Bone marrow (tissue), 2 donors: Measurements from ENCODE around the gene SQOR.
"Not testable (repeated sequence)": the region's sequence is repeated elsewhere in the genome, so short reads cannot be mapped to it uniquely, and the experiment has no call there.

Experiments
- DNase-seq, 2 donors: peaks; one replicate each; lab custom pipeline; 2025; lab: John Stamatoyannopoulos, UW

The SQOR gene

GRCh38 chr15:45631776-45632175, 3.1 kb upstream of the SQOR start:
- no peak for DNase-seq

DNA sequence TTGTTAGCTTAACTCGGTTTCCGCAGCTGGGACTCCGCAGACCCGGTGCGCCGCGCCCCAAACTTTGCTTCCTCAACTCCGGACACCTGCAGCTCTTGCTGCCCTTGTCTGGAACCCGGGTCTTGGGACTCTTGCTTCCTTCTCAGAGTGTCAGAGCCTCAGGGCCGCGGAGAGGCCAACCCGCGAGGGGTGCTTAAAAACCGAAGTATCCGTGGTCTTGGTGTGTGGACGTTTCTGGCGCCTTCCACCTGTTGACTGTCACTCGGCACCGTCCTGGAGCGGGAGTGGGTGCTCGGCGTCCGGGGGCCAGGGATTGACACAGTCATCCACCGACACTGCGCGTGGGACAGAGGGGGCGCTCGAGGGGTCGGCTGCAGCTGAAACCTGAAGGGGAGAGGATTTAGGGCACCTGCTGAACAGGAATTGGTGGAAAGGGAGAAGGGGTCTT, 386 bp downstream of the SQOR start:
- peak; percentile 73 to 74 for DNase-seq

DNA sequence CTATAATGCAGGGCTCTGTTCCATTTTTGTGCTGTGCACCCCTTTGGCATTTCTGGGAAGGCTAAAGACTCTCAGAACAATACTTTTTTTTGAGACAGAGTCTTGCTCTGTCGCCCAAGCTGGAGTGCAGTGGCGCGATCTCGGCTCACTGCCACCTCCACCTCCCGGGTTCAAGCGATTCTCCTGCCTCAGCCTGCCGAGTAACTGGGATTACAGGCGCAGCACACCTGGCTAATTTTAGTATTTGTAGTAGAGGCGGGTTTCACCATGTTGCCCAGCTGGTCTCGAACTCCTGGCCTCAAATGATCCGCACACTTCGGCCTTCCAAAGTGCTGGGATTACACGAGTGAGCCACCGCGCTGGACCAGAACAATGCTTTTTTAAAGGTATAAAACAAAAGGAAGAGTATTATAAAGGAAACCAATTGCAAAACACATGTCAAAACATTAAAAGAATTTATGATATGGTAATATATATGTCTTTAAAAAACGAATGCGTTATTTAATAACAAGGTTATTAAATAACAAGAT, 999 bp downstream of the SQOR start:
- no peak for DNase-seq

DNA sequence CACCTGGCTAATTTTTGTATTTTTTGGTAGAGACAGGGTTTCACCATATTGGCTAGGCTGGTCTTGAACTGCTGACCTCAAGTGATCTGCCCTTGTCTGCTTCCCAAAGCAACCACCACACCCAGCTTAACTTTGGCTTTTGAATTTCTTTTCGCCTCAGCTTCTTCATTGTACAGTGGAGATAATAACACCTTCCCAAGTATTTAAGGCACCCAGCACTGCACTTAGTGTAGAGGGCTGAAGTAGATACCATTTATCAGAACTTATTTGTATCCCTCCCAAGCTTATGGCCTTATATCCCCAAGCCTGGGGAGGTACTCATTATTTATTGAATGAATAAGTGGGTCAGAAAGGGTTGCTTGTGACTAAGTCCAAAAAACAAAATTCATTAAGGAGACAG, 2.3 kb downstream of the SQOR start:
- no peak for DNase-seq

- DNase-seq, result peak in 1 of 2 donors; percentile 95
Measured at GRCh38 chr15:45637552-45638033, 2.8 kb downstream of the SQOR start.

DNA sequence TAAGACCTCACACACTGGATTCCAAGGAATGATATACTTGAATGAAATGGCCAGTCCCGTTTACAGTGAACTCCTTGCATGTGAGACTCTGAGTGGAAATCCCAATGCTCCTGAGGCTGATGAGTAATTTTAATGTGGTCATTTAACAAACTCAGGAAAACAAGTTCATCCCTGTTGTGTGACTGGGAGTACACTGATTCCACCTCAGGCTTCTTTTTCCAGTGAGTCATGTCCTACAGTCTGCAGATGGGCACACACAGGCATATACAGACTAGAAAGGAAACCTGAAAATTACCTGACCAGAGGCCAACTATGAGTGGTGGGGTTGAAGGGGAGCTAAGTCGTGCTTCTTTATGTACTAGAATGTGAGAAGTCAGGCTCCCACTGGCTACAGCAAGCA, 5.8 kb downstream of the SQOR start:
- DNase-seq, result no peak

- peak in 1 of 2 donors; percentile 23 for DNase-seq
Measured at GRCh38 chr15:45641374-45641781, 6.5 kb downstream of the SQOR start.

DNA sequence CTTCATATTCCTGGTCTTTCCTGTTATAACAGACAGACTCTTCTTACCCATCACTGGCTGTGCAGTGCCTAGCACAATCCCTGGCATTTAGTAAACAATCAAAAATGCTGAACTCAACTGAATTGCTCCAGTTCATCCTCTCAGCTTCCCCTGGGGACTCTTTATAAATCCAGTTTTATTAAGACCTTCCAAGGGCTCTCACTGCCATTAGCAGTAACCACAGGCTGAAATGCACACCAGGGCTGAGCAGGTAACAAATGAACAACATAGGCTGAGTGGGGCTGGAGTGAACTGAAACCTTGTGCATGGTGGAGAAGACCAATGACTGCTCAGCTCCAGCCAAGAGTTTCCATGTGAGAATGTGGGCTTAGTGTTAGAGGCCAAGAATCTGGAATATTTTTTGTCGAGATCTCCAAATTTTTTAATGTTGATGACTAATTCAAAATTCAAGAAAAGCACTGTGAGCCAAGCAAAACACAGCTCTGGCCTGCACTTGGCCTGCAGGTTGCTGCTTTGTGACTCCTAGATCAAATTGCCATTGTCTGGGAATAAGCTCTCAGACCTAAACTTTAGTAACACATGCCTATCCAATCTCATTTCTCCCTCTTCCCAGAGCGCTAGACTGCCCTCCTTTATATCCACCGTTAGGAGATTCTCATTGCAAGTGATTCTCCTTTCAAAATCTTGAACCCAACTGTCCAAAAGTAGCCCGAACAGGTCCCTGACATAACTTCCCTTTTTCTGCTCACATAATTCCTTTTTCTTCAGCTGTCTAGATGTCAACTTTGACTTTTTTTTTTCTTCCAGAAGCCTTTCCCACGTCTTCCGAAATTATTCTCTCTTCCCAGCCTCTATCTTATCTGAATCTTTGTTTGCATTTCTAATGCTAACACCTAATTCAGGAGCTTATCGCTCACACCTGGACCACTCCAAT, 7.4 kb downstream of the SQOR start:
- DNase-seq, result no peak

- DNase-seq, result no peak
Measured at GRCh38 chr15:45644437-45644836, 9.6 kb downstream of the SQOR start.

- DNase-seq, result no peak
Measured at GRCh38 chr15:45645026-45645980, 10.5 kb downstream of the SQOR start.

- DNase-seq, result no peak
Measured at GRCh38 chr15:45646220-45646619, 11.4 kb downstream of the SQOR start.

- DNase-seq, result no peak
Measured at GRCh38 chr15:45647828-45648227, 13.0 kb downstream of the SQOR start.

- DNase-seq, result no peak
Measured at GRCh38 chr15:45648521-45649200, 13.8 kb downstream of the SQOR start.

DNA sequence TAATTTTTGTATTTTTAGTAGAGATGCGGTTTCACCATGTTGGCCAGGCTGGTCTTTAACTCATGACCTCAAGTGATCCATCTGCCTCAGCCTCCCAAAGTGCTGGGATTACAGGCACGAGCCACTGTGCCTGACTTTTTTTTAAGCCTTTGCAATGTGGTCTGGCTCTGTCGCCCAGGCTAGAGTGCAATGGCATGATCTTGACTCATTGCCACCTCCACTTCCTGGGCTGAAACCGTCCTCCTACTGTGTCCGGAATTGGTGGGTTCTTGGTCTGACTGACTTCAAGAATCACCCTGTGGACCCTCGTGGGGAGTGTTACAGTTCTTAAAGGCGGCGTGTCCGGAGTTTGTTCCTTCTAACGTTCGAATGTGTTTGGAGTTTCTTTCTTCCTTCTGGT, 15.2 kb downstream of the SQOR start:
- not testable (repeated sequence) for DNase-seq

DNA sequence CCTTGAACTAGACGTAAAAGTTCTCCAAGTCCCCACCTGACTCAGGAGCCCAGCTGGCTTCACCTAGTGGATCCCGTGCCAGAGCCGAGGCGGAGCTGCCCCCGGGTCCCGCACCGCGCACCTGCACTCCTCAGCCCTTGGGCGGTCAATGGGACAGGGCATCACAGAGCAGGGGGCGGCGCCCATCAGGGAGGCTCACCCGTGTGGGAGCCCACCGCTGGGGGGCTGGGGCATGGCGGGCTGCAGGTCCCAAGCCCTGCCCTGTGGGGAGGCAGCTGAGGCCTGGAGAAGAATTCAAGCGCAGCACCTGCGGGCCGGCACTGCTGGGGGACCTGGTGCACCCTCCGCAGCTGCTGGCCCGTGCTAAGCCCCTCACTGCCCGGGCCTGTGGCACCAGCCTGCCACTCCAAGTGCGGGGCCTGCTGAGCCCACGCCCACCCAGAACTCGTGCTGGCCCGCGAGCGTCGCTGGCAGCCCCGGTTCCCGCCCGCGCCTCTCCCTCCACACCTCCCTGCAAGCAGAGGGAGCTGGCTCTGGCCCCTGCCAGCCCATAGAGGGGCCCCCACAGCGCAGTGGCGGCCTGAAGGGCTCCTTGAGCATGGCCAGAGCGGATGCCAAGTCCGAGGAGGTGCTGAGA, 16.2 kb downstream of the SQOR start:
- DNase-seq, result no peak

- DNase-seq, result peak in 1 of 2 donors; percentile 3
Measured at GRCh38 chr15:45653702-45654424, 19.0 kb downstream of the SQOR start.

DNA sequence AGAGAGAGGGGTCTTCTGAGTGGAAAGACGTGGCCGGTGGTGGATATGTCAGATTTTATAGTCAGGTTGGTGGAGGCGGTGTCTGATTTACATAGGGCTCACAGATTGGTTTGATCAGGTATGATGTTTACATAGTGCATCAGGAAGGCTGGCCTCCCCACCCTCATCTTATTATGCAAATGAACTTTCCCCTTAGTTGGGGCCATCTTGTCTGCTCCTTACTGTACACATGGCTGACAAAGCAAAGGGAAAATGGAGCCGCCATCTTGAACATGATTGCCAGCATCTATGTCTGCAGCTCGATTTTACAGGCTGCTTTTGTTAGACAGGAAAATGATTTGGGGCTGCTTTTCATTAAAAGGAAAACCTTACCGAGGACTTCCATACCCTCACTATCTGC, 19.9 kb downstream of the SQOR start:
- no peak for DNase-seq

- DNase-seq, result no peak
Measured at GRCh38 chr15:45657254-45657653, 22.4 kb downstream of the SQOR start.

DNA sequence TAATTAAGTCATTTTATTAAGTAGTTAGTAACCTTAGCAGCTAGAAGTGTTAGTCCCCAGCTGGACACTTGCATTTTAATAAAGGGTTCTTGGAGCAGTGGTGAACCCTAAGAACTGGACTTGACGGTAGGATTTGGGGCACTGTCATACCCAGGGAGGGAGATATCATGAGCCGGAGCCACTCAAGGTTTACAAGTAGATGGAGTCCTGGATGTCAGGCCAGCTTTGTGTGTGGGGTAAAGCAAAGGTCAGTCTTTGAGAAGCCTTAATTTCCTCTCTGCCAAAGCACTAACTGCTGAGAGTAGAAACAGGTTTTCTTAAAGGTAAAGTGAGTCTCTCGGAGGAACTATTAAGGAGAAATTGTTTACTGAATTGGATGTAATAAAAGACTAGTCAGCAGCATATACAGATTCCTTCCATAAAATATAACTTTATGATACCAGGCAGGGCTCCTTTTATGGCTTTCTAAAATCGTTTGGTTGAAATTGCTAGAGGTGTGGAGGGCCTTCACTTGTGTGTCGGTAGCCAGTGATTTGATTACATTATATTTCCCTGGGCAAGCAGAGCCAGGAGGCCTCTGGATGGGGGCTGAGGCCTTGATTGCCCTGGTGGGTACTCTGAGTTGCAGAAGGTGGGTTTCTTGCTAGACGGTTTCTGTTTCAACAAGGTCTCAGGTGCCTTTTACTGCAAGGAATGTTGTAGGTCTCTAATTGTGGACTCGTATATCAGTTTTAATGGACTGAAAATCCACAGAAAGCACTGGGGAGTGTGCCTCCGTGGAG, 23.1 kb downstream of the SQOR start:
- DNase-seq, result no peak
